Measurements from ENCODE around the gene SLC35B3.
"Not testable (repeated sequence)": the region's sequence is repeated elsewhere in the genome, so short reads cannot be mapped to it uniquely, and the experiment has no call there.

The SLC35B3 gene

DNA sequence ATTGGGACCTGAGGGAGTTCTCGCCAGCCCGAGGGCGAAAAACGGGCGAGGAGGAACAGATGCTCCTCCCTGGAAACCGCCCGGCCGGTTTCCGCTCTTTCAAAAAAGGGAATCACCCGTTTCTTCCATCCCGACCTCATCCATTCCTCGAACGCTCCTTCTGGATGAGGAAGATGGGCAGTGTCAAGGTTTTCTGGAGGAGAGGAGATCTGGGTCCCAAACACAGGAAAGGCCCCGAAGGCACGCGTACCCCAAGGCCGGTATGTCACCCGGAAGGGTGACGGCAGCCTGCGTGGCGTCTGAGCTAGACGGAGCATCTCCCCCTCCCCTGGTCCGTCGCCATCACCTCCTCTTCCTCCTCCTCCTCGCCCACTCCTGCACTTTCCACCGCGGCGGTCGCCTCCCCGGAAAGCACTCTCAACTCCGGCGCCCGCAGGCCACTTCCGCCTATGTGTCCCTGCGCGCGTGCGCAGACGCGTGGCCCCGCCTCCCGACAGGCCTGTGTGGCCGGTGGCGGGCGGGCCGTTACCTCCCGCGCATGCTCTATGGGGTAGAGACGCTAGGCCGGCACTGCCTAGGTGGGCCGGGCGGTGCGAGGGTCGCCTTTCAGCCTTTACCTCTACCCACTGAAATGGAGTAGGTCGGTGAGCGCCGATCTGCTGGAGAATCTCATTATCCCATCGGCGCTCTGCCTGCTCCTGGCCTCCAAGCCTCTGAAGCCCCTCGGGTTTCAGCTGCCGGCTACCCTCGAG is at the start of gene SLC35B3:
Gene SLC35B3, minus strand, starts transcription at position 453 of the 752 bp plus-strand sequence.
- peak; percentile 94 for DNase-seq (ENCODE audit: low spot score)

GRCh38 chr6:8483650-8484049 is 48.3 kb upstream of the SLC35B3 start:
- no peak for DNase-seq (ENCODE audit: low spot score)

DNA sequence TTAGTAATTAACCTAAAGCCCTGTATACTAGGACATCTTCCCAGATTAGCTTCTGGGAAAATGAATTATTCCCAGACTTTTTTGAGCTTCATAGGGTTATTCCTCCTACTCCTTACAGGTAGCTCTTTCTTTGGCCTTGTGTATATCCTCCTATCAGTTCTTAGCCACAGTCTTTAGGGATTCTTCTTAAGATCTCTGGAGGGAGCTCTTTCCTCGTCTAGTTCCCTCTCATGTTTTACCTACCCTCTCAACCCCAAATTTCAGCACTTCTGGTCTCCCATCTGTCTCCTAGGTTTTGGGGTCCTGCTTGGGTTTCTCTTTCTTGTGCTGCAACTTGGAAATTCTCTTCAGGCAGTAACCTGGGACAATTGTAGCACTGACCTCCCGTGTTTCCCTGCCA is 46.4 kb upstream of the SLC35B3 start:
- DNase-seq (ENCODE audit: low spot score): peak; percentile 25

- no peak for DNase-seq (ENCODE audit: low spot score)
Observed at GRCh38 chr6:8478418-8478817, 43.1 kb upstream of the SLC35B3 start.

- DNase-seq (ENCODE audit: low spot score): no peak
Observed at GRCh38 chr6:8476656-8477055, 41.3 kb upstream of the SLC35B3 start.

GRCh38 chr6:8468552-8469356 is 33.4 kb upstream of the SLC35B3 start:
- DNase-seq (ENCODE audit: low spot score): no peak

- DNase-seq (ENCODE audit: low spot score): no peak
Observed at GRCh38 chr6:8462694-8463093, 27.3 kb upstream of the SLC35B3 start.

DNA sequence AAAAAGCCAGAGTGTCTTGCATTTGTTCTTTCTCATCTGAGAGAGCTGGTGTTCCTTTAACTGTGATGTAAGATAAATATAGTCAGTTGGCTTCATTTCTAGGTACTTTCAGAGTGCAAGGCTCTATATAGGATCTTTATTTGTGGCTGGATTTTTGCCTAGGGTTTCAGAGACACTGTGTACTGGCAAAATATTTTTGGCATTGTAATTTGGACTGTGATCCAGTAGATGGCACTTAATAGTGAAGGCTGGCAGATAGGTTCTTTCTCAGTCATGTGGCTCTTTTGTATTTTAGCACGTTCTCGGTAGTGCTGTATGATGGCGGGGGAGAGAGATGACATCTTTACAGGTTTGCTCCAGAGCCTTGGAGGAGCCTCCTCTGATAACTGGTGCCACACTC is 26.8 kb upstream of the SLC35B3 start:
- DNase-seq (ENCODE audit: low spot score): no peak

DNA sequence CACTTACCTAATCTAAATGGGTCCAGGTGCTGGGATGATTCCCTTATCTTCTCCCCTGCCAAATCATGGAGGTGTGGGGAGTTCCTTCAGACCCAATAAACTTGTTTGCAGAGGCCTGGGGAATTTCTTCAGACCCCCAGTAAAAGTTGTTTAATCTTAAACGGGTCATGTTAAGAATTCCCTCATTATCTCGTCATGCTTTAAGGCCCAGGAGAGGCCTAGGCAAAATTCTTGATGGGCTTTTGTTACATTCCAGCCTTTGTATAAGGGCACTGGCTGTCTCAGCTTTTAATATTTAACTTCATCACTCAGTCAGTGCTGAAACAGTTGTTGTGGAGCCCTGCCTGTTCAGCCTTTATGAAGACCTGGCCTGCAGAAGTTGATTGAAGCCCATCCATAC is 11.0 kb upstream of the SLC35B3 start:
- DNase-seq (ENCODE audit: low spot score): peak; percentile 80

DNA sequence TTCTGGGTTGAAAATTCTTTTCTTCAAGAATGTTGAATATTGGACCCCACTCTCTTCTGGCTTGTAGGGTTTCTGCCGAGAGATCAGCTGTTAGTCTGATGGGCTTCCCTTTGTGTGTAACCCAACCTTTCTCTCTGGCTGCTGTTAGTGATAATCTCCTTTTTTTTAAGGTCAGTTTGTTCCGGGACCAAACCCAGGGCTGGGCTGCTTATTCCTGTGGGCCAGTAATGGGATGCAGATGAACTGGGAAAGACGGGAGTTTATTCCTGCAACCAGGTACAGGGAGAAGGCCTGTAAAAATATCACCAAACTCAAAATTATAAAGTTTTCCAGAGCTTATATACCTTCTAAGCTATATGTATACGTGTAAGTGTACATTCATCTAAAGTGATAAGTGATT is 10.6 kb upstream of the SLC35B3 start:
- not testable (repeated sequence) for DNase-seq (ENCODE audit: low spot score)

GRCh38 chr6:8442150-8442549 is 6.8 kb upstream of the SLC35B3 start:
- DNase-seq (ENCODE audit: low spot score): no peak

- DNase-seq (ENCODE audit: low spot score): peak; percentile 28
Observed at GRCh38 chr6:8441452-8441851, 6.1 kb upstream of the SLC35B3 start.

- DNase-seq (ENCODE audit: low spot score): no peak
Observed at GRCh38 chr6:8439601-8440268, 4.4 kb upstream of the SLC35B3 start.

DNA sequence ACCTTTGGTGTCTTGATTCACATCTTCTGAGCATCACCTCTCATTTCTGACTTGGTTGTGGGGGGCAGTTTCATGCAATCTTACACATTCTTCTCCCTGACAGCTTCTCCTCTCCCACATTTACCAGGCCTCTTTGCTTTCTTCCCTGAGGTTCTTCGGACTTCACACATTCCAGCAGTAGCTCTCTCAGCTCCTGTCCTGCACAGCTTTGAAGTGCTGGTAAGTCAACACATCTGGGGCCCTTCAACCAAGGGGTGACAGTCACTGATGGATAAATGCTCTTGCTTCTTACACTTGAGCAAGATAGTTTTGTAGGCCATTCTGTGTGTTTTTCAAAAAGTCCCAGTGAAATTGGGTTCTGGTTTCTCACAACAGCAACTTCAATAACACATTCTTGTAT is 2.5 kb upstream of the SLC35B3 start:
- DNase-seq (ENCODE audit: low spot score): no peak

DNA sequence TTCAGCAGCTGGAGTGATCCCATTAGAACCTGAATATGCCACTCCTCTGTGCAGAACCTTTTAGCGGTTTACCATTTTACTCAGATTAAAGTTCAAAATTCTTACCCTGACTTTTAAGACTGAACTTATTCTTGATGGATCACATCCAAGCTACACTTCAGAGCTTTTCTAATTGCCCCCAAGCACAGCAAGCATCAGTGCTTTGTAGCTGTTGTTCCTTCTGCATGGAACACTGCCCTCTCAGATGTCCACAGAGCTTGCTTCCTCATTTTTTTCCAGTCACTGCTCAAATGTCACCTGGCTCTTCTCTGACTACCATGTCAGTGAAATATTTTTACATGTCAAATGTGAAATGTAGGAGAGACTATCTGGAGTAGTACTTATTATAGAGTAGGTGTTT is 1.6 kb upstream of the SLC35B3 start:
- peak; percentile 50 for DNase-seq (ENCODE audit: low spot score)

GRCh38 chr6:8435845-8436168 is 462 bp upstream of the SLC35B3 start:
- peak; percentile 71 for DNase-seq (ENCODE audit: low spot score)

DNA sequence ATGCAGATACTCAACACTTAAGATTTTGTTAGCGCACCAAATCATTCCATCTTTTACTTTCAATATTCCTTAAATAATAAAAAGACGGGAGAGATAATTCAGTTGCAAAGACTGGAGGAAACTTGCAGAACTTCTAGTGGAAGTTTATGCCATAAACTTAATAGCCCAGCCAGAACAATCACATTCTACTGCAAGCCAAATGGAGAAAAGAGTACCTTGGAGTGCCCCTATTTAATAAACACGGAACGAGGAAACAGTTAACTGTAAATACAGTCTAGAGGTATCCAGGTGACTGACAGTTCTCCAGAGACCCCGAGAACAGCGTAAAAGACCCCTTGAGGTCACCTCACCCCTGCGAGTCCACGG is 635 bp downstream of the SLC35B3 start:
- no peak for DNase-seq (ENCODE audit: low spot score)

DNA sequence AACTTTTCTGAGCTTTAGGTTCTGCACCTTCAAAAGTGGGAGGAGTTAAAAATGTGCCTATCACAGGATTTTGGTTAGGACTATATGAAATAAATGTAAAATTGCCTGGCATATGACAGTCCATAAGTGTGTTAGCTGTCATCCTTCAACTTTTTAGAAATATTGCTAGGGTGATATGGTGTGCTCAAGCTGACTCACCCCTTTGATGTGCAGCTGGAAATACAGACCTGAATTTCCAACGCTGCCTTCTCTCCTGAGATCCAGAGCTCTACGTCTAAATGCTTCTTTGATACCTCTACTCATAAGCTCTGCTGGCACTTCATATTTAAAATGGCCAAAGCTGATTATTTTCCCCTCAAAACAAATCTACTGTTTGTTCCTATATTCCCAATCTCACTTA is 2.7 kb downstream of the SLC35B3 start:
- no peak for DNase-seq (ENCODE audit: low spot score)

GRCh38 chr6:8429821-8430220 is 5.5 kb downstream of the SLC35B3 start:
- no peak for DNase-seq (ENCODE audit: low spot score)

DNA sequence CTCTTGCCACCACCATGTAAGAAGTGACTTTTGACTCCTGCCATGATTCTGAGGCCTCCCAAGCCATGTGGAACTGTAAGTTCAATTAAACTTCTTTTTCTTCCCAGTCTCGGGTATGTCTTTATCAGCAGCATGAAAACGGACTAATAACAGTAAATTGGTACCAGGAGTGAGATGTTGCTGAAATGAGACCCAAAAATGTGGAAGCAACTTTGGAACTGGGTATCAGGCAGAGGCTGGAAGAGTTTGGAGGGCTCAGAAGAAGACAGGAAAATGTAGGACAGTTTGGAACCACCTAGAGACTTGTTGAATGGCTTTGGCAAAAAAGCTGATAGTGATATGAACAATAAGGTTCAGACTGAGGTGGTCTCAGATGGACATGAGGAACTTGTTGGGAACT is 8.8 kb downstream of the SLC35B3 start:
- DNase-seq (ENCODE audit: low spot score): not testable (repeated sequence)

- DNase-seq (ENCODE audit: low spot score): no peak
Observed at GRCh38 chr6:8420031-8420588, 15.2 kb downstream of the SLC35B3 start.

DNA sequence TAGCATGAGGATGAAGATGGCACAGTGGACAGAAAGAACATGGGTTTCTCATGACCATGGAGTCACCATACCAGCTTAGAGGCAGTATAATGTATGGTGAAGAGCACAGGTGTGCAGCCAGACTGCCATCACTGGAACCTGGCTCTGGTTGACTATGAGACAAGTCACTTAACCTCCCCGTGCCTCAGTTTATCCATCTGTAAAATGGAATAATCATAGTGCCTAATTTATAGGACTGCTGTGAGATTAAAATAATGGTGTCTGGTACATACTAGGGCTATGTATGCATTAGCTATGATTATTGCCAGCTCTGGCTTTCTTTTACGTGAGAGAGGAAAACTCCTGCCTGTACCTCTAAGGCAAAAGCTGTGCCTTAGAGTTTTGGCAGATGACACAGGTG is 19.4 kb downstream of the SLC35B3 start:
- no peak for DNase-seq (ENCODE audit: low spot score)

- no peak for DNase-seq (ENCODE audit: low spot score)
Observed at GRCh38 chr6:8415280-8415679, 20.1 kb downstream of the SLC35B3 start.

Measured in kidney tubule cell (primary cell).